ENCODE data around the gene CLCN4. TPM values are rescaled to one million over a fixed set of nuclear protein-coding genes. Genes with fewer than 3 reads are reported as not detected.

The CLCN4 gene
- total RNA-seq, 4 donors from 2014 or later = 0.48 to 3.1 (median 2.5) TPM

- no peak for TF ChIP-seq POLR2A (IDR thresholded peaks at IDR 0.05)
- no peak for TF ChIP-seq POLR2AphosphoS5 (IDR thresholded peaks at IDR 0.05)
- no peak for TF ChIP-seq CTCF (IDR thresholded peaks at IDR 0.05)
- TF ChIP-seq EP300 (IDR thresholded peaks at IDR 0.05) = no peak
- Histone ChIP-seq H3K4me1 (peaks cover under 1% of the 10 kb centered on the region), H3K36me3 (no peaks in the 10 kb centered on the region), H3K4me3 (no peak overlapping the region), H3K27ac (no peak overlapping the region), H3K9me3 (no peaks in the 10 kb centered on the region), H3K27me3 (no peaks in the 10 kb centered on the region)
- WGBS = 69% methylated on average over 9 of the region's 9 CpGs
- DNase-seq (ENCODE audit: low spot score in 2 of 2) = no peak
Observed at GRCh38 chrX:10168226-10168625, 11.5 kb downstream of the CLCN4 start.

DNA sequence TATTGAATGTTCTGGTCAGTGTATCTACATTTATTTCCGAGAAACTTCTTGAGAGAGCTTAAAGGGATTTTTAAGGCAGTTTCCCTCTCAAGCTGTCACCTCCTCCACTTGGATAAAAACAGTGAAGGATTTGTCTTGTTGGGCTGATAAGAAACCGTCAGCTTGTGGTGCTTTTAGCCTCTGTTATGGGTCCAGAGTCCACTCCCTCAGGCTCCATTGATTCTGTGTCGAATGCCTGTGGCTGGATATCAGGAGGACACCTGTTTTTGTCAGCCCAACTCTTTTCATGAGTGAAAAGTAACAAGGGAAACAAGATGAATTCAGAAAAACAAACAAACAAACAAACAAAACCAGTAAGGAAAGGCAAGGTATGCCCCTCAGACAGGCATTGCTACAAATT lies 12.4 kb downstream of the CLCN4 start:
- no peak for TF ChIP-seq POLR2A (IDR thresholded peaks at IDR 0.05)
- TF ChIP-seq CTCF (IDR thresholded peaks at IDR 0.05) = no peak
- TF ChIP-seq EP300 (IDR thresholded peaks at IDR 0.05) = no peak
- DNase-seq (ENCODE audit: low spot score in 2 of 2) = no peak
- no peak overlapping the region for H3K4me3 ChIP-seq
- H3K27ac ChIP-seq = no peak overlapping the region
- no peaks in the 10 kb centered on the region for H3K36me3 ChIP-seq
- WGBS = 80% methylated on average over 3 of the region's 3 CpGs
- H3K27me3 ChIP-seq = no peaks in the 10 kb centered on the region
- H3K9me3 ChIP-seq = no peaks in the 10 kb centered on the region
- peaks cover 8% of the 10 kb centered on the region for H3K4me1 ChIP-seq

GRCh38 chrX:10171249-10171648 lies 14.5 kb downstream of the CLCN4 start:
- Histone ChIP-seq H3K36me3 (no peaks in the 10 kb centered on the region), H3K27me3 (no peaks in the 10 kb centered on the region), H3K27ac (no peak overlapping the region), H3K4me1 (peaks cover 14% of the 10 kb centered on the region), H3K4me3 (no peak overlapping the region), H3K9me3 (no peaks in the 10 kb centered on the region)
- WGBS = 62% methylated on average over 5 of the region's 5 CpGs
- no peak for DNase-seq (ENCODE audit: low spot score in 2 of 2)
- TF ChIP-seq POLR2A (IDR thresholded peaks at IDR 0.05) (no peak), POLR2AphosphoS5 (IDR thresholded peaks at IDR 0.05) (no peak)

DNA sequence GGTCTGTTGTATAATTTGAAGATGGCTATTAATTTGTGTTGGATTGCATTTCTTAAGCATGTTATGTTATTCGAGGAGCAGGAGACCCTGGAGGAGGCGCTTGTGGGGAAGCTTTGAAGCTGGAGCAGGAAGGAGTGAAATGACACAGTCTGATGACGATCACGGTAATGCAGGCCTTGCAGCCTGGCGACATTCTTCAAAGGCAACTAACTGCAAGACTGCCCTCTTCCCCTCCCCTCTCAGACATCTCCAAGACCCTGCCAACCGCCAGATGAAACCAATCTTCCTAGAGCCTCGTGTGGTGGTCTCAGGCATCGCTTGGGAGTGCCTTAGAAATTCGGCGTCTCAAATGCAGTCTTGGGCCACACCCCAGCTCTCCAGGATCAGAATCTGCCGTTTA lies 16.1 kb downstream of the CLCN4 start:
- no peak for DNase-seq (ENCODE audit: low spot score in 2 of 2)
- no peaks in the 10 kb centered on the region for H3K27me3 ChIP-seq
- H3K4me1 ChIP-seq = peaks cover 21% of the 10 kb centered on the region
- TF ChIP-seq EP300 (IDR thresholded peaks at IDR 0.05) (no peak), POLR2AphosphoS5 (IDR thresholded peaks at IDR 0.05) (no peak), POLR2A (IDR thresholded peaks at IDR 0.05) (no peak), CTCF (IDR thresholded peaks at IDR 0.05) (no peak)
- 59% methylated on average over 10 of the region's 11 CpGs for WGBS
- H3K36me3 ChIP-seq = no peaks in the 10 kb centered on the region
- H3K27ac ChIP-seq = no peak overlapping the region
- H3K9me3 ChIP-seq = no peaks in the 10 kb centered on the region
- peak overlapping the region; percentile 22 for H3K4me3 ChIP-seq

- Histone ChIP-seq H3K36me3 (no peaks in the 10 kb centered on the region), H3K9me3 (no peaks in the 10 kb centered on the region), H3K27ac (no peak overlapping the region), H3K4me1 (peaks cover 21% of the 10 kb centered on the region), H3K27me3 (no peaks in the 10 kb centered on the region), H3K4me3 (peak overlapping the region; percentile 22)
- no peak for TF ChIP-seq POLR2A (IDR thresholded peaks at IDR 0.05)
- no peak for TF ChIP-seq CTCF (IDR thresholded peaks at IDR 0.05)
- TF ChIP-seq EP300 (IDR thresholded peaks at IDR 0.05) = no peak
- no peak for TF ChIP-seq POLR2AphosphoS5 (IDR thresholded peaks at IDR 0.05)
- DNase-seq (ENCODE audit: low spot score in 2 of 2) = no peak
- 19% methylated on average over 16 of the region's 19 CpGs for WGBS
Observed at GRCh38 chrX:10173331-10173900, 16.6 kb downstream of the CLCN4 start.

- no peak overlapping the region for H3K27ac ChIP-seq
- no peak for TF ChIP-seq POLR2A (IDR thresholded peaks at IDR 0.05)
- H3K4me3 ChIP-seq = no peak overlapping the region
- no peak for DNase-seq (ENCODE audit: low spot score in 2 of 2)
- WGBS = 93% methylated on average over 9 of the region's 9 CpGs
- peaks cover 21% of the 10 kb centered on the region for H3K4me1 ChIP-seq
- no peaks in the 10 kb centered on the region for H3K27me3 ChIP-seq
- H3K9me3 ChIP-seq = no peaks in the 10 kb centered on the region
- no peaks in the 10 kb centered on the region for H3K36me3 ChIP-seq
Observed at GRCh38 chrX:10174051-10174450, 17.3 kb downstream of the CLCN4 start.

Data from suprapubic skin (tissue), 4 donors.